Skeletal muscle tissue (tissue), 4 donors: Measurements from ENCODE around the gene EYA2. TPM values are rescaled to one million over a fixed set of nuclear protein-coding genes. Genes with fewer than 3 reads are reported as not detected.
"Not testable (repeated sequence)": the region's sequence is repeated elsewhere in the genome, so short reads cannot be mapped to it uniquely, and the experiment has no call there.

Experiments
- H3K27ac ChIP-seq: one replicate; pipeline ENCODE4 v1.7.0; 2013; ENCODE audit warnings: mild to moderate bottlenecking, low read depth, low read length, inconsistent platforms
- H3K27me3 ChIP-seq, 3 donors: one replicate each; pipeline ENCODE4 v1.7.0; 2013; ENCODE audit warnings: low read length in 3 of 3; ENCODE audit not compliant: control insufficient read depth in 3 of 3, insufficient read depth in 3 of 3
- H3K36me3 ChIP-seq, 3 donors: one replicate each; pipeline ENCODE4 v1.7.0; 2013; ENCODE audit warnings: low read length in 3 of 3; ENCODE audit not compliant: control insufficient read depth in 3 of 3, insufficient read depth in 3 of 3
- H3K4me1 ChIP-seq, 3 donors: one replicate each; pipeline ENCODE4 v1.7.0; 2013; ENCODE audit warnings: low read length in 3 of 3, mild to moderate bottlenecking in 3 of 3; ENCODE audit not compliant: control insufficient read depth in 3 of 3, insufficient read depth in 3 of 3
- H3K4me3 ChIP-seq, 3 donors: one replicate each; pipeline ENCODE4 v1.7.0; 2013; ENCODE audit warnings: low read length in 3 of 3
- H3K9ac ChIP-seq, 3 donors: one replicate each; pipeline ENCODE4 v1.7.0; 2013; ENCODE audit warnings: low read length in 3 of 3, mild to moderate bottlenecking in 3 of 3, moderate library complexity in 2 of 3, low read depth in 1 of 3
- H3K9me3 ChIP-seq, 3 donors: one replicate each; pipeline ENCODE4 v1.7.0; 2013; ENCODE audit warnings: low read length in 3 of 3; ENCODE audit not compliant: control insufficient read depth in 3 of 3
- total RNA-seq: library from RNA; depleted of rRNA; stranded (reverse); fragments of >200 nt; gene quantifications from one replicate; pipeline ENCODE4 v1.2.3, GENCODE V29; 2014
- donor health status: Osteomylitis.

The EYA2 gene
- total RNA-seq, 1 donor from 2014 or later: 1.0 TPM

GRCh38 chr20:46905364-46906125 is 10.9 kb downstream of the EYA2 start:
- peak overlapping the region; percentile 41 for H3K27ac ChIP-seq
- H3K9ac ChIP-seq: no peak overlapping the region
- H3K27me3 ChIP-seq: peaks cover 0 to 8% (median 3%) of the 10 kb centered on the region in 3 donors

GRCh38 chr20:46913329-46914044 is 18.8 kb downstream of the EYA2 start:
- no peak overlapping the region for H3K4me3 ChIP-seq

More at GRCh38 chr20:46905364-46906125, 10.9 kb downstream of the EYA2 start:
- Histone ChIP-seq H3K4me3 (no peak overlapping the region), H3K36me3 (no peaks in the 10 kb centered on the region), H3K4me1 (no peaks in the 10 kb centered on the region), H3K9me3 (no peaks in the 10 kb centered on the region)

DNA sequence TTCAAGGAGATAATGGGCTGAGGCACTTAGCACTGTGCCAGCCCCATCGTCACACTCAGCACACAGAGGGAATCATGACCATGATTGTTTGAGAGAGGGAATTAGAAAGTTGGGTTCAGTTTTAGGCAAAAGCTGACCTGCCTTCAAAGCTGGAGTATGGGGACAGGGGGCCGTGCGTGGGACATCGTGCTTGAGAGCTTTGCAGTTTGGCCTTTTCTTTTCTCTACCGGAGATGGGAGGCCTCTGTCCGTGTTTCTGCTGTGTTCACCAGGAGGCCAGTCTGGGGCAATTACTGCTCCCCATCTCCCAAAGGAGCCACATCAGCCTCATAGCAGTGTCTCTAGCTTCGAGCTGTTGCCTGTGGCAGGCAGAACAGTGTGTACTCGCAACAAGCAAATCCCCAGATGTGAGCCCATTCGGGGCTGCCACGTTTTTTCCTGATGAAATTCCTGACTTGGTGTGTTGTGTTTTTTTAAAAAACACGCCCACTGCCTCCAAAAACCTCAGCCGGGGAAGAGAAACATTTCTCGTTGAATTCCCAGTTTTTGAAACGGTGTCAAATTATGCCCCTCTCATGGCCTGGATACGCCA is 20.2 kb downstream of the EYA2 start:
- Histone ChIP-seq H3K9me3 (peaks cover 0 to 4% (median 0%) of the 10 kb centered on the region in 3 donors), H3K4me3 (no peak overlapping the region), H3K9ac (no peak overlapping the region), H3K36me3 (no peaks in the 10 kb centered on the region), H3K27ac (no peak overlapping the region), H3K4me1 (peaks cover 0 to 5% (median 4%) of the 10 kb centered on the region in 3 donors), H3K27me3 (no peaks in the 10 kb centered on the region)

More at GRCh38 chr20:46913329-46914044, 18.8 kb downstream of the EYA2 start:
- peaks cover 0 to 5% (median 4%) of the 10 kb centered on the region in 3 donors for H3K4me1 ChIP-seq
- no peaks in the 10 kb centered on the region for H3K27me3 ChIP-seq
- H3K36me3 ChIP-seq: no peaks in the 10 kb centered on the region
- H3K9ac ChIP-seq: no peak overlapping the region
- no peaks in the 10 kb centered on the region for H3K9me3 ChIP-seq
- no peak overlapping the region for H3K27ac ChIP-seq

GRCh38 chr20:46915575-46916257 is 21.1 kb downstream of the EYA2 start:
- Histone ChIP-seq H3K4me3 (no peak overlapping the region), H3K36me3 (no peaks in the 10 kb centered on the region), H3K9me3 (peaks cover 0 to 4% (median 0%) of the 10 kb centered on the region in 3 donors), H3K27ac (no peak overlapping the region), H3K27me3 (no peaks in the 10 kb centered on the region), H3K4me1 (peaks cover 0 to 5% (median 4%) of the 10 kb centered on the region in 3 donors), H3K9ac (no peak overlapping the region)

GRCh38 chr20:46916258-46916603 is 21.6 kb downstream of the EYA2 start:
- Histone ChIP-seq H3K27ac (no peak overlapping the region), H3K27me3 (no peaks in the 10 kb centered on the region), H3K9ac (no peak overlapping the region), H3K4me3 (no peak overlapping the region), H3K4me1 (peaks cover 0 to 5% (median 4%) of the 10 kb centered on the region in 3 donors), H3K9me3 (peaks cover 0 to 4% (median 0%) of the 10 kb centered on the region in 3 donors), H3K36me3 (no peaks in the 10 kb centered on the region)

DNA sequence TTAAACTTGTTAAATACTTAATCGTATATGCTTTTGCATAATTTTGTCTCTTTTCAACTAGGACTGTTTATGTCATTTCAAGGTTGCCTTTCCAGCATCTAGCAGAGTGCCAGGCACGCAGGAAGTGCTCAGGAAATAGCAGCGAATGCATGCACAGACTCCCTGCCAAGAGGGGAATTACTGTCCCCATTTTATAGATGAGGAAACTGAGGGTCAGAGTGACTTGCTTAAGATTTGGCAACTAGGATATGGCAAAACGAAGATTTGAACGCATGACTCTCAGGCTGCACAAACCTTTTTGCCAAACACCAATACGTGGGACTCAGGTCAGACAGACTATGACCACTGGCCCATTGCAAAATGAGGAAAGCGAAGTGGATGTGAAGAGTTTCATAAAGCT is 22.5 kb downstream of the EYA2 start:
- Histone ChIP-seq H3K9ac (no peak overlapping the region), H3K9me3 (peaks cover 0 to 4% (median 0%) of the 10 kb centered on the region in 3 donors), H3K4me3 (no peak overlapping the region), H3K36me3 (no peaks in the 10 kb centered on the region), H3K4me1 (peaks cover 0 to 5% (median 4%) of the 10 kb centered on the region in 3 donors), H3K27me3 (no peaks in the 10 kb centered on the region), H3K27ac (no peak overlapping the region)

DNA sequence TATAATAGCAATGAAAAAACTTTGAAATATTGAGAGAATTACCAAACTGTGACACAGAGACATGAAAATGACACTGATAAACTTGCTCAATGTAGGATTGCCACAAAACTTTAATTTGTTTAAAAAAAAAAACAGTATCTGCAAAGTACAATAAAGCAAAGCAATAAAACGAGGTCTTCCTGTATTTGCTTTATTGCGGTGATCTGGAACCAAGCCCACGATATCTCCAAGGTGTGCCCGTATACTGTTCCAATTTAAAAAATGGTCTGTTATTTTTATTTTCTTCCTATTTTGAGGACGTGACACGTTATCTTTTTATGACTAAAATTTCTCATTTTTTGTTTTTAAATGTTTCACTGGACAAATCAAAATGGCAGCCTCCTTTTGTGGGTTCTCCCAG is 25.5 kb downstream of the EYA2 start:
- H3K4me1 ChIP-seq: peaks cover 0 to 4% (median 0%) of the 10 kb centered on the region in 3 donors
- no peaks in the 10 kb centered on the region for H3K27me3 ChIP-seq
- no peak overlapping the region for H3K4me3 ChIP-seq
- H3K36me3 ChIP-seq: no peaks in the 10 kb centered on the region
- no peak overlapping the region for H3K9ac ChIP-seq
- H3K9me3 ChIP-seq: peaks cover 0 to 4% (median 0%) of the 10 kb centered on the region in 3 donors
- H3K27ac ChIP-seq: no peak overlapping the region

DNA sequence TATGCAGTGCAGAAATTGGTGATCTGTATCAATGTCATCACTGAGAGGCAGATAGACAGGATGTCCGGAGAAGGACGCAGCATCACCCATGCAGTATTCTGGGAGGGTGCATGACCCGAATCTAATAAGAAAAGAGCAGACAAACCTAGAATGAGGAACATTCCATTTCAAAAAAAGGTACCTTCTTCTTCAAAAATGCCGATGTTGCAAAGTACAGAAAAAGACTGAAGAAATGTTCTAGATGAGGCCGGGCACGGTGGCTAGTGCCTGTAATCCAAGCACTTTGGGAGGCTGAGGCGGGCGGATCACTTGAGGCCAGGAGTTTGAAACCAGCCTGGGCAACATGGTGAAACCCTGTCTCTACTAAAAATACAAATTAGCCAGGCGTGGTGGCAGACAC is 28.2 kb downstream of the EYA2 start:
- H3K27ac ChIP-seq, H3K36me3 ChIP-seq, H3K4me1 ChIP-seq, H3K9ac ChIP-seq, H3K27me3 ChIP-seq, H3K4me3 ChIP-seq, H3K9me3 ChIP-seq: not testable (repeated sequence)

- no peak overlapping the region for H3K27ac ChIP-seq
- H3K4me1 ChIP-seq: peaks cover 0 to 3% (median 0%) of the 10 kb centered on the region in 3 donors
- H3K36me3 ChIP-seq: no peaks in the 10 kb centered on the region
- no peaks in the 10 kb centered on the region for H3K27me3 ChIP-seq
- H3K4me3 ChIP-seq: no peak overlapping the region
- H3K9ac ChIP-seq: no peak overlapping the region
- H3K9me3 ChIP-seq: peaks cover 0 to 4% (median 0%) of the 10 kb centered on the region in 3 donors
These were observed 28.9 kb downstream of the EYA2 start for GRCh38 chr20:46923550-46923949.
